Measurements from ENCODE around the gene DDX1. TPM values are rescaled to one million over a fixed set of nuclear protein-coding genes. Genes with fewer than 3 reads are reported as not detected.
A peak's percentile ranks its signal among the peaks of the same experiment; 100 is the strongest.

Gene DDX1
- total RNA-seq, 1 donor from 2014 or later, result 115 TPM

DNA sequence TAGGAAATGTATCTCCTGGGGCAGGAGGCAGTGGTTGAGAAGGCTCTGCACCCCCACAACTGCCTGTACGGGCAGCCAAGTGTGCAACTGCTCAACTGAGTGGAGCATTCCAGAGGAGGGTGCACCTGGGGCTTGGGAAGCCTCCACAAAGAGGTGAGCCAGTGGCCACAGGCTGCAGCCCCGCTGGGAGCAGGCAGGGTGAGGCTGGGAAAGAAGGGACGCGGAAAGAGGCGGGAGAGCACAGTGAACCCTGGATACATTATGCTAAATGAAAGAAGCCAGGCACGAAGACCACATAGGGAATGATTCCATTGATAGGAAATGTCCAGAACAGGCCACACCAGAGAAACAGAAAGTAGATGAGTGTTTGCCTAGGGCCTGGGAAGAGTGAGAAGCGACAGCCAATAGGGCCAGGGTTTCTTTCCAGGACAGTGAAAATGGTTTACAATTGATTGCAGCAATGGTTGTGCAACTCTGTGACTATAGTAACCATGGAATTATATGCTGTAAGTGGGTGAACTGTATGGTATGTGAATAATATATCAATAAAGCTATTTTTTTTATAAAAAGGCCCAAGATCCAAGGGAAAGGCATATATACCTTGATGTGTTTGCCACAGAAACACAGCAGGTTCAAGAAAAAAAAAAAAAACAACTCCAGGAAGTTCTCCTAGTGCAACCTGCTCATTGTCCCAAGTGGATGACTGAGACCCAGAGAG lies 82.4 kb downstream of the DDX1 start:
- Mint-ChIP-seq H3K36me3 (ENCODE audit: insufficient read depth) (no peaks in the 10 kb centered on the region), H3K4me3 (ENCODE audit: low read depth) (no peak overlapping the region), H3K4me1 (ENCODE audit: low read depth) (peaks cover 20% of the 10 kb centered on the region), H3K27ac (no peak overlapping the region), H3K9me3 (ENCODE audit: low read depth) (no peaks in the 10 kb centered on the region), H3K27me3 (peaks cover 27% of the 10 kb centered on the region)
- DNase-seq (ENCODE audit: low spot score, unreplicated experiment), result no peak
- TF ChIP-seq, protein P1, sequence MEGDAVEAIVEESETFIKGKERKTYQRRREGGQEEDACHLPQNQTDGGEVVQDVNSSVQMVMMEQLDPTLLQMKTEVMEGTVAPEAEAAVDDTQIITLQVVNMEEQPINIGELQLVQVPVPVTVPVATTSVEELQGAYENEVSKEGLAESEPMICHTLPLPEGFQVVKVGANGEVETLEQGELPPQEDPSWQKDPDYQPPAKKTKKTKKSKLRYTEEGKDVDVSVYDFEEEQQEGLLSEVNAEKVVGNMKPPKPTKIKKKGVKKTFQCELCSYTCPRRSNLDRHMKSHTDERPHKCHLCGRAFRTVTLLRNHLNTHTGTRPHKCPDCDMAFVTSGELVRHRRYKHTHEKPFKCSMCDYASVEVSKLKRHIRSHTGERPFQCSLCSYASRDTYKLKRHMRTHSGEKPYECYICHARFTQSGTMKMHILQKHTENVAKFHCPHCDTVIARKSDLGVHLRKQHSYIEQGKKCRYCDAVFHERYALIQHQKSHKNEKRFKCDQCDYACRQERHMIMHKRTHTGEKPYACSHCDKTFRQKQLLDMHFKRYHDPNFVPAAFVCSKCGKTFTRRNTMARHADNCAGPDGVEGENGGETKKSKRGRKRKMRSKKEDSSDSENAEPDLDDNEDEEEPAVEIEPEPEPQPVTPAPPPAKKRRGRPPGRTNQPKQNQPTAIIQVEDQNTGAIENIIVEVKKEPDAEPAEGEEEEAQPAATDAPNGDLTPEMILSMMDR (IDR thresholded peaks at IDR 0.05; ENCODE audit: unreplicated experiment), result no peak

DNA sequence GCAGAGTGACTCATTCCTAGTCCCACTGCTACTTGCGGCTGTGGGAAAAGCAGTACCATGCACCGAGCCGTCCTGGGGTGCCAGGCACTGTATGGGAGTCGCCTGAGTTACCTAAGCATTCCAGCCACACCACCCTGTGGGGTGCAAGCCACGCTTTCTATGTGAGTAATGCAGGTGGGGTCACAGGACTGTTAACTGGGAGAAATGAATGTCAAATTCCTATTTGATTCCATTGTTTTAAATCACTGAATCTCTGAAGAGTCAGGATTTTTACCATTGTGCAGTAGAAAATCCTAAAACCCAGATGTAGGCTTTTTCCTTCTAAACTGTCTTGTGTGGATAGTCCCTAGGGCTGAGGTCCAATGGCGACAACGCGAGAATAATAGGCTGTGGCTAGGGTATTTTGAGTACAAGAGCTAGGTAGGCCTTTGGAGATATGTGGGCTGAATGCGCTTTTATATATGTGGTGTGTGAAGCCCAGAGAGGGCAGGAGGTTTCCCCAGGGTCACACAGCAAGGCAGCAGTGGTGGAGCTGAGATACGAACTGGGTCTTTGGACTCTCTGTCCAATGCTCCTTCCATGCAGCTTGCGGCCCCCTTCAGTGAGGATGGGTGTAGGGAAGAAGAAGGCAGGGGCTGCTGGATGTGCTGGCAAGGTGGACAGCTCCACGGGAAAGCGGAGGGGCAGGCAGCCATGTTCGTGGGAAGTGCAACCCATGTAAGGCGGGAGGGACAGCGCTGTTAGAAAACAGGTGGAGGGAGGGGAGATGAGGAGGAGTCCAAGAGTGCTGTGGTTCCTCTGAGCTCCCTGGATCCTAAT lies 83.2 kb downstream of the DDX1 start:
- no peaks in the 10 kb centered on the region for H3K36me3 Mint-ChIP-seq (ENCODE audit: insufficient read depth)
- H3K4me1 Mint-ChIP-seq (ENCODE audit: low read depth), result peaks cover 20% of the 10 kb centered on the region
- no peak for DNase-seq (ENCODE audit: low spot score, unreplicated experiment)
- H3K4me3 Mint-ChIP-seq (ENCODE audit: low read depth), result no peak overlapping the region
- no peak overlapping the region for H3K27ac Mint-ChIP-seq
- no peaks in the 10 kb centered on the region for H3K9me3 Mint-ChIP-seq (ENCODE audit: low read depth)
- TF ChIP-seq, protein P1 (IDR thresholded peaks at IDR 0.05; ENCODE audit: unreplicated experiment), result no peak
- H3K27me3 Mint-ChIP-seq, result peaks cover 22% of the 10 kb centered on the region

DNA sequence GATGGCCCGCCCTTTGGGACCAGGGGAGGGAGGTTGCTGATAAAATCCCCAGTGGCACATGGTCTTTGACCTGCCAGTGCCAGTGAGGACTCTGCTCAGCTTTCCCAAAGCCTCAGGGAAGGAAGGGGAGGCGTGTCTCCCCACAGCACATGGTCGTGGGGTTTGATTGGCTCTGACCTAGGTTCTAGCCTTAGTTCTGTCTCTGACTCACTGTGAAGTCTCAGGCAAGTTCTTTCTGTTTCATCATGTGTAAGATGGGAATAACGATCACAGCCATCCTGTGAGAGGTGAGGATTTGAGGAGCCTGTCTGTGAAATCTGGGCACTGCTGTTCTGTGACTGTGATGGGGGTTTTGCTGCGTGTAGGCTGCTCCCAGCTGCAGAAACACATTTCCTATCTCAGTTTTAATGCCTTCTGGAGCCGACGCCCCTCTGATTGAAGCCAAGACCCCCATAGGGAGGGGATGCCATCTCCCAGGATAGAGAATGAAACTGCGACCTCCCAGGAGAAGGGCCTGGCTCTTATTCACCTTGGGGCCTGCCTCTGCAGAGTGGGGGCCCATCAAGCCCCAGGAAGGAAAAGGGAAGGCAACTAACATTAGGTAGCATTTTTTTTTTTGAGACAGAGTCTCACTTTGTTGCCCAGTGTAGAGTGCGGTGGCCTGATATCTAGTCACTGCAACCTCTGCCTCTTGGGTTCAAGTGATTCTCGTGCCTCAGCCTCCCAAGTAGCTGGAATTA lies 84.0 kb downstream of the DDX1 start:
- no peak for DNase-seq (ENCODE audit: low spot score, unreplicated experiment)
- Mint-ChIP-seq H3K27ac (no peak overlapping the region), H3K27me3 (peaks cover 19% of the 10 kb centered on the region), H3K4me1 (ENCODE audit: low read depth) (peaks cover 20% of the 10 kb centered on the region), H3K9me3 (ENCODE audit: low read depth) (no peaks in the 10 kb centered on the region), H3K36me3 (ENCODE audit: insufficient read depth) (no peaks in the 10 kb centered on the region), H3K4me3 (ENCODE audit: low read depth) (no peak overlapping the region)
- TF ChIP-seq, protein P1 (IDR thresholded peaks at IDR 0.05; ENCODE audit: unreplicated experiment), result no peak

DNA sequence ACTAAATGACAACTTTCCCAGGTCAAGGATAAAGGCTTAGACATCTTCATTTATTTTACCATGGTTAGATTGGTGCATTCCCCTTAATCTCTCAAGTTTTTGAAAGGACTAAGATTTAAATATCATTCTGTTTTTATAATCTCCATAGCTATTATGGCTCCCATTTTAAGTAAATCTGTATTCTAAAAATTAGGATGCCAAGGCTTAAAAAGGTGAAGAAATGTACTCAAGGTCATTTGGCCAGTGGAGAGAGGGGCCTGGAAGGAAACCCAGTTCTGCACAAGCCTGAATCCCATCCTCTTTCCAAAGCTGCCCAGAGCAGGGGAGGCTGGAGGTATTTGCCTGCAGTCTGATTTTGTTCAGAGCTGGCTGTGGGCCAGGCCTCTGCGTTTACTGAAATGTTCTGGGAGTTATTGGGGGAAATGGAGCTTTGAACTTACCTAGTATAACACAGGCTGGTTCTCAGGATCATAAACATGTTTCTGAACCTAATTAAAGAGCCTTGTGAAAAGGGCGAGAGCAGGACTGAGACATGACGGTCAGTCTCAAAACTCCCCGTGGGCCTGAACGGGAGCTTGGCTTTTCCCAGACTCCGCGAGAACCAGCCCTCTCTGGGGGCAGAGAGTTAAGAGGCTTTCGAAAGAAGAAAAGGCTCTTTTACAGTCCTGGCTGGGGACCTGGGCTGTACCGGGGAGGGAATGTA lies 85.6 kb downstream of the DDX1 start:
- no peak for DNase-seq (ENCODE audit: low spot score, unreplicated experiment)
- no peaks in the 10 kb centered on the region for H3K36me3 Mint-ChIP-seq (ENCODE audit: insufficient read depth)
- peaks cover 20% of the 10 kb centered on the region for H3K4me1 Mint-ChIP-seq (ENCODE audit: low read depth)
- peak overlapping the region; percentile 12 for H3K27ac Mint-ChIP-seq
- H3K4me3 Mint-ChIP-seq (ENCODE audit: low read depth), result no peak overlapping the region
- H3K9me3 Mint-ChIP-seq (ENCODE audit: low read depth), result no peaks in the 10 kb centered on the region
- H3K27me3 Mint-ChIP-seq, result peaks cover 19% of the 10 kb centered on the region
- TF ChIP-seq, protein P1 (IDR thresholded peaks at IDR 0.05; ENCODE audit: unreplicated experiment), result no peak

Measured in progenitor cell of endocrine pancreas (in vitro differentiated cells).